GM23338 (cell line): ENCODE data around the gene VAV3. TPM values are rescaled to one million over a fixed set of nuclear protein-coding genes. Genes with fewer than 3 reads are reported as not detected.

ENCODE experiments used
- ATAC-seq: fragments of 200-7000 bp; cut with Tn5 transposase; 3 replicates; pipeline ENCODE4 v1.9.1; 2020
- DNase-seq: peaks from one replicate; pipeline ENCODE4 v3.0.0-alpha.2; 2015; ENCODE audit warnings: low spot score
- H2AFZ ChIP-seq: fragments of 200-600 bp; sonication (generic); 2 replicates; pipeline ENCODE4 v1.8.0; 2016; ENCODE audit warnings: antibody characterized with exemption, mild to moderate bottlenecking, moderate library complexity
- H3F3A ChIP-seq: fragments of 200-600 bp; sonication (generic); replicated peaks from 2 replicates; pipeline ENCODE4 v1.8.0; 2017; ENCODE audit warnings: antibody characterized with exemption, mixed run types, low read depth
- H3K27ac ChIP-seq: fragments of 200-600 bp; sonication (generic); 2 replicates; pipeline ENCODE4 v1.6.1; 2016; ENCODE audit warnings: low read depth
- H3K27me3 ChIP-seq: fragments of 200-600 bp; sonication (generic); 2 replicates; pipeline ENCODE4 v1.8.0; 2016; ENCODE audit warnings: mild to moderate bottlenecking, mixed run types, moderate library complexity; ENCODE audit not compliant: insufficient read depth
- H3K36me3 ChIP-seq: fragments of 200-600 bp; sonication (generic); 2 replicates; pipeline ENCODE4 v1.8.0; 2016; ENCODE audit warnings: mild to moderate bottlenecking; ENCODE audit not compliant: insufficient read depth
- H3K4me1 ChIP-seq: fragments of 200-600 bp; sonication (generic); 2 replicates; pipeline ENCODE4 v1.8.0; 2016; ENCODE audit warnings: mild to moderate bottlenecking, moderate library complexity; ENCODE audit not compliant: insufficient read depth
- H3K4me2 ChIP-seq: fragments of 200-600 bp; sonication (generic); 2 replicates; pipeline ENCODE4 v1.7.1; 2017; ENCODE audit warnings: mixed run types
- H3K4me3 ChIP-seq: fragments of 200-600 bp; sonication (generic); 2 replicates; pipeline ENCODE4 v1.6.1; 2016; ENCODE audit warnings: mixed run types
- H3K79me2 ChIP-seq: fragments of 200-600 bp; sonication (generic); replicated peaks from 2 replicates; pipeline ENCODE4 v1.8.0; 2017; ENCODE audit warnings: mild to moderate bottlenecking; ENCODE audit not compliant: insufficient read depth
- H3K9me2 ChIP-seq: fragments of 200-600 bp; sonication (generic); 2 replicates; pipeline ENCODE4 v1.8.0; 2017; ENCODE audit not compliant: insufficient read depth
- H4K20me1 ChIP-seq: fragments of 200-600 bp; sonication (generic); replicated peaks from 2 replicates; pipeline ENCODE4 v1.8.0; 2017; ENCODE audit warnings: mild to moderate bottlenecking; ENCODE audit not compliant: insufficient read depth
- H3K27ac Mint-ChIP-seq: 2 replicates; pipeline ENCODE4 v1.8.0; 2020; ENCODE audit warnings: inconsistent platforms, mild to moderate bottlenecking, moderate library complexity, mixed read lengths
- H3K27me3 Mint-ChIP-seq: 3 replicates; pipeline ENCODE4 v1.8.0; 2022; ENCODE audit warnings: low read depth, mild to moderate bottlenecking, moderate library complexity, mixed read lengths, inconsistent platforms; ENCODE audit not compliant: insufficient read depth, poor library complexity
- H3K36me3 Mint-ChIP-seq: 3 replicates; pipeline ENCODE4 v1.8.0; 2021; ENCODE audit warnings: low read depth, mild to moderate bottlenecking, inconsistent platforms, moderate library complexity, mixed read lengths
- H3K4me1 Mint-ChIP-seq: 3 replicates; pipeline ENCODE4 v1.8.0; 2020; ENCODE audit warnings: mild to moderate bottlenecking, inconsistent platforms, mixed read lengths
- H3K4me3 Mint-ChIP-seq: 3 replicates; pipeline ENCODE4 v1.8.0; 2021; ENCODE audit warnings: moderate library complexity, mild to moderate bottlenecking, inconsistent platforms, mixed read lengths
- H3K9me3 Mint-ChIP-seq: 3 replicates; pipeline ENCODE4 v1.8.0; 2020; ENCODE audit warnings: moderate library complexity, mild to moderate bottlenecking, inconsistent platforms, mixed read lengths
- CREB1 ChIP-seq: fragments of 250-450 bp; sonication (Bioruptor Pico); IDR thresholded peaks from 2 replicates; pipeline ENCODE4 v1.5.0; 2020; ENCODE audit warnings: low read depth, mild to moderate bottlenecking, moderate library complexity
- EZH2 ChIP-seq: fragments of 200-600 bp; sonication (generic); IDR thresholded peaks from one replicate; pipeline ENCODE4 v1.8.0; 2017; ENCODE audit warnings: antibody characterized with exemption, mild to moderate bottlenecking, low read depth; ENCODE audit not compliant: unreplicated experiment
- EZH2phosphoT487 ChIP-seq: fragments of 200-600 bp; sonication (generic); IDR thresholded peaks from one replicate; pipeline ENCODE4 v1.8.1; 2018; ENCODE audit warnings: antibody characterized with exemption; ENCODE audit not compliant: unreplicated experiment
- JUNB ChIP-seq: IDR thresholded peaks from one replicate; pipeline ENCODE4 v1.6.1; 2016; ENCODE audit warnings: antibody characterized with exemption; ENCODE audit not compliant: unreplicated experiment
- NANOG ChIP-seq: IDR thresholded peaks from 2 replicates; pipeline ENCODE4 v1.6.1; 2016; ENCODE audit warnings: antibody characterized with exemption, borderline replicate concordance
- POLR2AphosphoS5 ChIP-seq: IDR thresholded peaks from 2 replicates; pipeline ENCODE4 v1.6.1; 2016; ENCODE audit warnings: antibody characterized with exemption, low read depth
- STAT1 ChIP-seq: IDR thresholded peaks from one replicate; pipeline ENCODE4 v1.6.1; 2016; ENCODE audit warnings: antibody characterized with exemption; ENCODE audit not compliant: unreplicated experiment
- ZNF114 ChIP-seq: fragments of 250-450 bp; sonication (Bioruptor Pico); IDR thresholded peaks from 2 replicates; pipeline ENCODE4 v1.5.0; 2020; ENCODE audit warnings: mild to moderate bottlenecking, moderate library complexity
- ZNF331 ChIP-seq: fragments of 250-450 bp; sonication (Bioruptor Pico); IDR thresholded peaks from 2 replicates; pipeline ENCODE4 v1.5.0; 2020; ENCODE audit warnings: low read depth, mild to moderate bottlenecking, moderate library complexity
- polyA plus RNA-seq: library from polyadenylated mRNA; unstranded; fragments of >200 nt; fragmentation: Nextera tagmentation; extraction: Ambion mirVana; gene quantifications from 2 replicates; pipeline ENCODE4 v1.2.1, GENCODE V29; 2016
- total RNA-seq: library from RNA; depleted of rRNA; stranded (reverse); fragments of >200 nt; shearing (Covaris generic); gene quantifications from 2 replicates; pipeline ENCODE4 v1.2.3, GENCODE V29; 2014
- TF ChIP-seq, protein P1 (sequence below): fragments of 250-450 bp; sonication (Bioruptor Pico); IDR thresholded peaks from 2 replicates; pipeline ENCODE4 v1.5.0; 2020; ENCODE audit warnings: mild to moderate bottlenecking, moderate library complexity
- TF ChIP-seq, protein P2 (sequence below), 2 experiments: fragments of 200-600 bp in 1 of 2; sonication (generic) in 1 of 2; conservative IDR thresholded peaks; 2 replicates each; pipeline versions ENCODE4 v1.5.1 to v1.6.1; 2016 to 2017; ENCODE audit warnings: antibody characterized with exemption in 2 of 2, low read depth in 2 of 2, mild to moderate bottlenecking in 2 of 2, moderate library complexity in 1 of 2
- TF ChIP-seq, protein P3 (sequence below): IDR thresholded peaks from 2 replicates; pipeline ENCODE4 v1.6.1; 2016; ENCODE audit warnings: antibody characterized with exemption
- TF ChIP-seq, protein P4 (sequence below): IDR thresholded peaks from one replicate; pipeline ENCODE4 v1.6.1; 2018; ENCODE audit warnings: antibody characterized with exemption; ENCODE audit not compliant: unreplicated experiment

The VAV3 gene
- total and polyA plus RNA-seq, 2 experiments from 2014 or later: 3.0 to 11.3 TPM

DNA sequence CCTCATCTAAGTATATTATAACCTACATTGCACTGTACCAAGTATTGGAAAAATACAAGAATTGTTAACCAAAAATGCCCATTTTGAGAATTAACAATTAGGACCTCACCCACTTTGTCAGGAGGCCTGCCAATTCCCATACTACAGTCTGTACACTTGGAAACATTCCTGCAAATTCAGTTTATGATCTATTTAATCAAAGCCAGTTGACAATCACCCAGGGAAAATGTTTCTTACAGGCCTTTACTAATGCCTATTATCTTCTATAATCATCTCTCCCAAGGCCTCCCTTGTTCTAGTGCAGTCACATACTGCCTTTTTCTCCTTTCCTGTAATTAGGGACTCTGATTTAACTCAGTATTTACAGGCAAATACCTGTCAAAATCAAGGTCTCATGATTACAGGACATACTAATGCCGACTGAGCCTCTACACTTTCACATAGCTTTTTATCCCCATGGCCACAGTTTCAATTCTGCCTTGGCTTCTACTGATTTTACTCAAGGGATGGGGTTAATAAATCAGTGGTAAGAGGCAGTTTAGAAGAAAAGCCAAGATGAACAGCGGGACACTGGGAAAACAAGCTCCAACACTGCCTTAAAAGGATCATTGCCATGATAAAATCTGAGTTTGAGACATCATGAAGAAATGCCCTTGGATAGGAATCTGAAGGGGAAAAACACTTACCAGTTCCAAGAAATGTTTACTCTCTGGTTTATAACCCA, 338.7 kb downstream of the VAV3 start:
- Histone ChIP-seq H2AFZ (no peak overlapping the region), H3K9me2 (no peaks in the 10 kb centered on the region), H3K4me2 (no peak overlapping the region), H3K27ac (no peak overlapping the region), H3F3A (no peaks in the 10 kb centered on the region), H3K4me1 (no peaks in the 10 kb centered on the region), H3K36me3 (no peaks in the 10 kb centered on the region), H3K79me2 (no peaks in the 10 kb centered on the region), H3K27me3 (no peaks in the 10 kb centered on the region), H4K20me1 (no peaks in the 10 kb centered on the region), H3K4me3 (no peak overlapping the region)
- Mint-ChIP-seq H3K4me1 (peaks cover 4% of the 10 kb centered on the region; the same call in 2 of the 3 replicates), H3K4me3 (no peak overlapping the region), H3K9me3 (no peaks in the 10 kb centered on the region), H3K36me3 (no peaks in the 10 kb centered on the region), H3K27ac (no peak overlapping the region), H3K27me3 (no peaks in the 10 kb centered on the region)
- no peak for TF ChIP-seq JUNB
- TF ChIP-seq, protein P1, sequence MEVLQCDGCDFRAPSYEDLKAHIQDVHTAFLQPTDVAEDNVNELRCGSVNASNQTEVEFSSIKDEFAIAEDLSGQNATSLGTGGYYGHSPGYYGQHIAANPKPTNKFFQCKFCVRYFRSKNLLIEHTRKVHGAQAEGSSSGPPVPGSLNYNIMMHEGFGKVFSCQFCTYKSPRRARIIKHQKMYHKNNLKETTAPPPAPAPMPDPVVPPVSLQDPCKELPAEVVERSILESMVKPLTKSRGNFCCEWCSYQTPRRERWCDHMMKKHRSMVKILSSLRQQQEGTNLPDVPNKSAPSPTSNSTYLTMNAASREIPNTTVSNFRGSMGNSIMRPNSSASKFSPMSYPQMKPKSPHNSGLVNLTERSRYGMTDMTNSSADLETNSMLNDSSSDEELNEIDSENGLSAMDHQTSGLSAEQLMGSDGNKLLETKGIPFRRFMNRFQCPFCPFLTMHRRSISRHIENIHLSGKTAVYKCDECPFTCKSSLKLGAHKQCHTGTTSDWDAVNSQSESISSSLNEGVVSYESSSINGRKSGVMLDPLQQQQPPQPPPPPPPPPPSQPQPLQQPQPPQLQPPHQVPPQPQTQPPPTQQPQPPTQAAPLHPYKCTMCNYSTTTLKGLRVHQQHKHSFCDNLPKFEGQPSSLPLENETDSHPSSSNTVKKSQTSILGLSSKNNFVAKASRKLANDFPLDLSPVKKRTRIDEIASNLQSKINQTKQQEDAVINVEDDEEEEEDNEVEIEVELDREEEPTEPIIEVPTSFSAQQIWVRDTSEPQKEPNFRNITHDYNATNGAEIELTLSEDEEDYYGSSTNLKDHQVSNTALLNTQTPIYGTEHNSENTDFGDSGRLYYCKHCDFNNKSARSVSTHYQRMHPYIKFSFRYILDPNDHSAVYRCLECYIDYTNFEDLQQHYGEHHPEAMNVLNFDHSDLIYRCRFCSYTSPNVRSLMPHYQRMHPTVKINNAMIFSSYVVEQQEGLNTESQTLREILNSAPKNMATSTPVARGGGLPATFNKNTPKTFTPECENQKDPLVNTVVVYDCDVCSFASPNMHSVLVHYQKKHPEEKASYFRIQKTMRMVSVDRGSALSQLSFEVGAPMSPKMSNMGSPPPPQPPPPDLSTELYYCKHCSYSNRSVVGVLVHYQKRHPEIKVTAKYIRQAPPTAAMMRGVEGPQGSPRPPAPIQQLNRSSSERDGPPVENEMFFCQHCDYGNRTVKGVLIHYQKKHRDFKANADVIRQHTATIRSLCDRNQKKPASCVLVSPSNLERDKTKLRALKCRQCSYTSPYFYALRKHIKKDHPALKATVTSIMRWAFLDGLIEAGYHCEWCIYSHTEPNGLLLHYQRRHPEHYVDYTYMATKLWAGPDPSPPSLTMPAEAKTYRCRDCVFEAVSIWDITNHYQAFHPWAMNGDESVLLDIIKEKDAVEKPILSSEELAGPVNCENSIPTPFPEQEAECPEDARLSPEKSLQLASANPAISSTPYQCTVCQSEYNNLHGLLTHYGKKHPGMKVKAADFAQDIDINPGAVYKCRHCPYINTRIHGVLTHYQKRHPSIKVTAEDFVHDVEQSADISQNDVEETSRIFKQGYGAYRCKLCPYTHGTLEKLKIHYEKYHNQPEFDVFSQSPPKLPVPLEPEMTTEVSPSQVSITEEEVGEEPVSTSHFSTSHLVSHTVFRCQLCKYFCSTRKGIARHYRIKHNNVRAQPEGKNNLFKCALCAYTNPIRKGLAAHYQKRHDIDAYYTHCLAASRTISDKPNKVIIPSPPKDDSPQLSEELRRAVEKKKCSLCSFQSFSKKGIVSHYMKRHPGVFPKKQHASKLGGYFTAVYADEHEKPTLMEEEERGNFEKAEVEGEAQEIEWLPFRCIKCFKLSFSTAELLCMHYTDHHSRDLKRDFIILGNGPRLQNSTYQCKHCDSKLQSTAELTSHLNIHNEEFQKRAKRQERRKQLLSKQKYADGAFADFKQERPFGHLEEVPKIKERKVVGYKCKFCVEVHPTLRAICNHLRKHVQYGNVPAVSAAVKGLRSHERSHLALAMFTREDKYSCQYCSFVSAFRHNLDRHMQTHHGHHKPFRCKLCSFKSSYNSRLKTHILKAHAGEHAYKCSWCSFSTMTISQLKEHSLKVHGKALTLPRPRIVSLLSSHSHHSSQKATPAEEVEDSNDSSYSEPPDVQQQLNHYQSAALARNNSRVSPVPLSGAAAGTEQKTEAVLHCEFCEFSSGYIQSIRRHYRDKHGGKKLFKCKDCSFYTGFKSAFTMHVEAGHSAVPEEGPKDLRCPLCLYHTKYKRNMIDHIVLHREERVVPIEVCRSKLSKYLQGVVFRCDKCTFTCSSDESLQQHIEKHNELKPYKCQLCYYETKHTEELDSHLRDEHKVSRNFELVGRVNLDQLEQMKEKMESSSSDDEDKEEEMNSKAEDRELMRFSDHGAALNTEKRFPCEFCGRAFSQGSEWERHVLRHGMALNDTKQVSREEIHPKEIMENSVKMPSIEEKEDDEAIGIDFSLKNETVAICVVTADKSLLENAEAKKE: no peak
- no peak for TF ChIP-seq POLR2AphosphoS5
- no peak for TF ChIP-seq NANOG
- no peak for TF ChIP-seq ZNF331 (CRISPR knock-in tag)
- TF ChIP-seq CREB1: no peak
- no peak for TF ChIP-seq ZNF114 (CRISPR knock-in tag)
- TF ChIP-seq, protein P2, sequence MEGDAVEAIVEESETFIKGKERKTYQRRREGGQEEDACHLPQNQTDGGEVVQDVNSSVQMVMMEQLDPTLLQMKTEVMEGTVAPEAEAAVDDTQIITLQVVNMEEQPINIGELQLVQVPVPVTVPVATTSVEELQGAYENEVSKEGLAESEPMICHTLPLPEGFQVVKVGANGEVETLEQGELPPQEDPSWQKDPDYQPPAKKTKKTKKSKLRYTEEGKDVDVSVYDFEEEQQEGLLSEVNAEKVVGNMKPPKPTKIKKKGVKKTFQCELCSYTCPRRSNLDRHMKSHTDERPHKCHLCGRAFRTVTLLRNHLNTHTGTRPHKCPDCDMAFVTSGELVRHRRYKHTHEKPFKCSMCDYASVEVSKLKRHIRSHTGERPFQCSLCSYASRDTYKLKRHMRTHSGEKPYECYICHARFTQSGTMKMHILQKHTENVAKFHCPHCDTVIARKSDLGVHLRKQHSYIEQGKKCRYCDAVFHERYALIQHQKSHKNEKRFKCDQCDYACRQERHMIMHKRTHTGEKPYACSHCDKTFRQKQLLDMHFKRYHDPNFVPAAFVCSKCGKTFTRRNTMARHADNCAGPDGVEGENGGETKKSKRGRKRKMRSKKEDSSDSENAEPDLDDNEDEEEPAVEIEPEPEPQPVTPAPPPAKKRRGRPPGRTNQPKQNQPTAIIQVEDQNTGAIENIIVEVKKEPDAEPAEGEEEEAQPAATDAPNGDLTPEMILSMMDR (conservative IDR thresholded peaks at IDR 0.05; ENCODE audit: low read depth in 2 of 2): no peak
- no peak for TF ChIP-seq EZH2phosphoT487
- TF ChIP-seq EZH2: no peak
- no peak for TF ChIP-seq STAT1
- TF ChIP-seq, protein P3, sequence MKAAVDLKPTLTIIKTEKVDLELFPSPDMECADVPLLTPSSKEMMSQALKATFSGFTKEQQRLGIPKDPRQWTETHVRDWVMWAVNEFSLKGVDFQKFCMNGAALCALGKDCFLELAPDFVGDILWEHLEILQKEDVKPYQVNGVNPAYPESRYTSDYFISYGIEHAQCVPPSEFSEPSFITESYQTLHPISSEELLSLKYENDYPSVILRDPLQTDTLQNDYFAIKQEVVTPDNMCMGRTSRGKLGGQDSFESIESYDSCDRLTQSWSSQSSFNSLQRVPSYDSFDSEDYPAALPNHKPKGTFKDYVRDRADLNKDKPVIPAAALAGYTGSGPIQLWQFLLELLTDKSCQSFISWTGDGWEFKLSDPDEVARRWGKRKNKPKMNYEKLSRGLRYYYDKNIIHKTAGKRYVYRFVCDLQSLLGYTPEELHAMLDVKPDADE: no peak
- TF ChIP-seq, protein P4, sequence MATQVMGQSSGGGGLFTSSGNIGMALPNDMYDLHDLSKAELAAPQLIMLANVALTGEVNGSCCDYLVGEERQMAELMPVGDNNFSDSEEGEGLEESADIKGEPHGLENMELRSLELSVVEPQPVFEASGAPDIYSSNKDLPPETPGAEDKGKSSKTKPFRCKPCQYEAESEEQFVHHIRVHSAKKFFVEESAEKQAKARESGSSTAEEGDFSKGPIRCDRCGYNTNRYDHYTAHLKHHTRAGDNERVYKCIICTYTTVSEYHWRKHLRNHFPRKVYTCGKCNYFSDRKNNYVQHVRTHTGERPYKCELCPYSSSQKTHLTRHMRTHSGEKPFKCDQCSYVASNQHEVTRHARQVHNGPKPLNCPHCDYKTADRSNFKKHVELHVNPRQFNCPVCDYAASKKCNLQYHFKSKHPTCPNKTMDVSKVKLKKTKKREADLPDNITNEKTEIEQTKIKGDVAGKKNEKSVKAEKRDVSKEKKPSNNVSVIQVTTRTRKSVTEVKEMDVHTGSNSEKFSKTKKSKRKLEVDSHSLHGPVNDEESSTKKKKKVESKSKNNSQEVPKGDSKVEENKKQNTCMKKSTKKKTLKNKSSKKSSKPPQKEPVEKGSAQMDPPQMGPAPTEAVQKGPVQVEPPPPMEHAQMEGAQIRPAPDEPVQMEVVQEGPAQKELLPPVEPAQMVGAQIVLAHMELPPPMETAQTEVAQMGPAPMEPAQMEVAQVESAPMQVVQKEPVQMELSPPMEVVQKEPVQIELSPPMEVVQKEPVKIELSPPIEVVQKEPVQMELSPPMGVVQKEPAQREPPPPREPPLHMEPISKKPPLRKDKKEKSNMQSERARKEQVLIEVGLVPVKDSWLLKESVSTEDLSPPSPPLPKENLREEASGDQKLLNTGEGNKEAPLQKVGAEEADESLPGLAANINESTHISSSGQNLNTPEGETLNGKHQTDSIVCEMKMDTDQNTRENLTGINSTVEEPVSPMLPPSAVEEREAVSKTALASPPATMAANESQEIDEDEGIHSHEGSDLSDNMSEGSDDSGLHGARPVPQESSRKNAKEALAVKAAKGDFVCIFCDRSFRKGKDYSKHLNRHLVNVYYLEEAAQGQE: no peak
- ATAC-seq (no peak), DNase-seq (no peak)
